Adipocyte (in vitro differentiated cells): ENCODE measurements around the gene INHBA.

Experiments
- DNase-seq: peaks from one replicate; pipeline ENCODE4 v3.0.0-alpha.2; 2015; ENCODE audit warnings: low read depth
- H3K27me3 ChIP-seq: replicated peaks from 2 replicates; pipeline ENCODE4 v1.7.0; 2013; ENCODE audit warnings: mild to moderate bottlenecking, low read length, moderate library complexity; ENCODE audit not compliant: control insufficient read depth, insufficient read depth
- H3K36me3 ChIP-seq: 2 replicates; pipeline ENCODE4 v1.7.0; 2013; ENCODE audit warnings: low read length, mild to moderate bottlenecking, moderate library complexity; ENCODE audit not compliant: control insufficient read depth, insufficient read depth, severe bottlenecking
- H3K4me1 ChIP-seq: 2 replicates; pipeline ENCODE4 v1.7.0; 2013; ENCODE audit warnings: mild to moderate bottlenecking, low read length, moderate library complexity; ENCODE audit not compliant: control insufficient read depth, insufficient read depth
- H3K4me3 ChIP-seq: 2 replicates; pipeline ENCODE4 v1.7.0; 2013; ENCODE audit warnings: mild to moderate bottlenecking, low read length, moderate library complexity
- H3K9ac ChIP-seq: 2 replicates; pipeline ENCODE4 v1.7.0; 2013; ENCODE audit warnings: mild to moderate bottlenecking, low read length, moderate library complexity
- H3K9me3 ChIP-seq: 2 replicates; pipeline ENCODE4 v1.7.0; 2013; ENCODE audit warnings: mild to moderate bottlenecking, low read length, moderate library complexity; ENCODE audit not compliant: control insufficient read depth

The INHBA gene

GRCh38 chr7:41682422-41682821 is 20.5 kb downstream of the INHBA start:
- H3K4me1 ChIP-seq, result no peaks in the 10 kb centered on the region
- no peaks in the 10 kb centered on the region for H3K36me3 ChIP-seq
- no peaks in the 10 kb centered on the region for H3K27me3 ChIP-seq
- H3K9ac ChIP-seq, result no peak overlapping the region
- no peak for DNase-seq
- H3K4me3 ChIP-seq, result no peak overlapping the region
- H3K9me3 ChIP-seq, result no peaks in the 10 kb centered on the region

- Histone ChIP-seq H3K27me3 (no peaks in the 10 kb centered on the region), H3K36me3 (no peaks in the 10 kb centered on the region), H3K4me3 (no peak overlapping the region), H3K4me1 (no peaks in the 10 kb centered on the region), H3K9ac (no peak overlapping the region), H3K9me3 (no peaks in the 10 kb centered on the region)
- DNase-seq, result peak; percentile 19
Measured at GRCh38 chr7:41679566-41679965, 23.3 kb downstream of the INHBA start.

DNA sequence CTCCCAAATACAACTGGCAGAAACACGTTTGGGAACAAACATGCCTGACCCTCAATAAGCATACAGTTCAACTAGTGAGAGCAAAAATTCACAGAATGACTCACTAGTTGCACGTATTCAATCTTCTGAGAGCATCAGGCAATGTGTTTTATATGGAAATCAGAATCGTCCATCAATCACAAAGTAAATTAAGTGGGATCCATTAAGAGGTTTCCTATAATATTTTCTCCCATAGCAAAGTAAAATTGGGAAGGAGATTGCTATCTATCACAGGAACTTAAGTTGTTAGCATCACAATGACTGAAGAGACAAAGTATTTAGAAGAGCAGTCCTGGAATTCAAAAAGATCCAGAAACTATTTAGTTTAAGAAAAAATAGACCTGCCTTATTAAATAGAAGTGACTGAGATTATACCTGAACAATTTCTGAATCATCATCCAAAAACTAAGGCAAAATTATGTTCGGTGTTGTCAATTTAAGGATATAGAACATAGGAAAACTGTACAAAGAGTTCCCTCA is 28.3 kb downstream of the INHBA start:
- H3K27me3 ChIP-seq, result no peaks in the 10 kb centered on the region
- H3K9me3 ChIP-seq, result no peaks in the 10 kb centered on the region
- H3K4me3 ChIP-seq, result no peak overlapping the region
- H3K36me3 ChIP-seq, result no peaks in the 10 kb centered on the region
- DNase-seq, result no peak
- no peak overlapping the region for H3K9ac ChIP-seq
- no peaks in the 10 kb centered on the region for H3K4me1 ChIP-seq

- H3K4me3 ChIP-seq, result no peak overlapping the region
- peaks cover 1% of the 10 kb centered on the region for H3K4me1 ChIP-seq
- H3K36me3 ChIP-seq, result no peaks in the 10 kb centered on the region
- no peak overlapping the region for H3K9ac ChIP-seq
- DNase-seq, result no peak
- H3K27me3 ChIP-seq, result no peaks in the 10 kb centered on the region
- H3K9me3 ChIP-seq, result no peaks in the 10 kb centered on the region
Measured at GRCh38 chr7:41661596-41661995, 41.3 kb downstream of the INHBA start.

DNA sequence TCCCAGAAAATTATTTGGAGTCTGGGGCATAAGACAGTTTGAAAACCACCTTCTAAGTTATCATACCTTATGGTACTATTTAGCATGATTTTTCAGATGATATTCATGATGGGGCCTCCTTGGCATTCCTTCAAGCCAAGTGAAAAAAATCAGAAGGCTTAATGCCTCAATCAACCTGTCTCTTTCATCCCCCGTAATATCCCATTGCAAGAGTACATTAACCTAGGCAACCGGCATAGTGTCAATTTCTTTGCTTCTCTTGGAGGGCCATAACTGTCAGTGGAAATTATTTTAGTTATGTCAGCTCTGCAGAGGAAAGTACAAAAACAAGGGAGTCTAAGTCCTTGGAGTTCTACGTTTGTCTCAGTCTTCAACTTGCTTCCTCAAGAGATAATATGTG is 43.4 kb downstream of the INHBA start:
- Histone ChIP-seq H3K36me3 (no peaks in the 10 kb centered on the region), H3K9ac (no peak overlapping the region)

GRCh38 chr7:41656366-41656765 is 46.5 kb downstream of the INHBA start:
- DNase-seq, result peak; percentile 85
- Histone ChIP-seq H3K36me3 (no peaks in the 10 kb centered on the region), H3K4me3 (no peak overlapping the region), H3K9me3 (no peaks in the 10 kb centered on the region), H3K4me1 (peaks cover 9% of the 10 kb centered on the region), H3K9ac (no peak overlapping the region), H3K27me3 (no peaks in the 10 kb centered on the region)

More for the DNA sequence above, 43.4 kb downstream of the INHBA start:
- DNase-seq, result no peak
- no peaks in the 10 kb centered on the region for H3K9me3 ChIP-seq
- no peaks in the 10 kb centered on the region for H3K27me3 ChIP-seq
- H3K4me3 ChIP-seq, result no peak overlapping the region
- H3K4me1 ChIP-seq, result peaks cover 9% of the 10 kb centered on the region

DNA sequence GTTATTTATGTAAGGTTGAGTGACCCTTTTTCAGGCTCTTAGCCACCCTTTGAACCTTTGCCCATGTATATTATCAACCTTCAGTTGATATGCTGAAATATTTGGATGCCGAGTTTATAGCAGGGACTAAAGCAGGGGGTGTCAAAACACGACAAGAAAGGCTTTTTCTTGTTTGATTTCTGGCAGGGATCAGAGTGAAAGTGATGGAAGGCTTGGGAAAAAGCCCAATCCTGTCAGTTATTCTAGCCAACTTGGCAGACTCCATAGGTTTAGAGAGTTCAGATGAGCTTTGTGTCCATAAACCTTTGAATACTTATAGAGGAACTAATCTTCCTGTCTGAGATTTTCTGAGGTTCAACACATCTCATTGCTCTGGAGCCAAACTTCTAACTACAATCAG is 47.5 kb downstream of the INHBA start:
- Histone ChIP-seq H3K4me3 (no peak overlapping the region), H3K27me3 (no peaks in the 10 kb centered on the region), H3K36me3 (no peaks in the 10 kb centered on the region), H3K9ac (no peak overlapping the region), H3K9me3 (no peaks in the 10 kb centered on the region), H3K4me1 (peaks cover 9% of the 10 kb centered on the region)
- DNase-seq, result peak; percentile 9

DNA sequence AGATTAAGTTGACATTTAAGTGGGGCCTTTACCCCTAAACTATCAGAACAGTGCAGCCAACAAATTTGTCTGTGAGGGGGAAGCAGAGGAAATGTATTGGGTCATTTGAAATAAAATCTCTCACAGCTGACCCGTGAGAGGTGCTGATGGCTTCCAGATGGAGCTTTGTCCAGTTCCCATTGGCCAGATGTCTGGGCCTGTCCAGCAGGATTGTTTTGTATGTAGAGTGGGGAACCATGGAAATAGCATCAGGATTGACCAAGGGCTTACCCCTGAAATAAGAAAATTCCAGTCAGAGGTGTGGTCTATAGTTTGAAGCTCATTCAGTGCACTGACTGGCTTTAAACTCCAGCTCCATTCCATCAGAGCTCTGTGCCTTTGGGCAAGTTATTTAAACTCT is 50.6 kb downstream of the INHBA start:
- no peaks in the 10 kb centered on the region for H3K36me3 ChIP-seq
- H3K27me3 ChIP-seq, result no peaks in the 10 kb centered on the region
- peak; percentile 88 for DNase-seq
- H3K4me1 ChIP-seq, result peaks cover 9% of the 10 kb centered on the region
- H3K9me3 ChIP-seq, result no peaks in the 10 kb centered on the region
- H3K4me3 ChIP-seq, result no peak overlapping the region
- no peak overlapping the region for H3K9ac ChIP-seq

DNA sequence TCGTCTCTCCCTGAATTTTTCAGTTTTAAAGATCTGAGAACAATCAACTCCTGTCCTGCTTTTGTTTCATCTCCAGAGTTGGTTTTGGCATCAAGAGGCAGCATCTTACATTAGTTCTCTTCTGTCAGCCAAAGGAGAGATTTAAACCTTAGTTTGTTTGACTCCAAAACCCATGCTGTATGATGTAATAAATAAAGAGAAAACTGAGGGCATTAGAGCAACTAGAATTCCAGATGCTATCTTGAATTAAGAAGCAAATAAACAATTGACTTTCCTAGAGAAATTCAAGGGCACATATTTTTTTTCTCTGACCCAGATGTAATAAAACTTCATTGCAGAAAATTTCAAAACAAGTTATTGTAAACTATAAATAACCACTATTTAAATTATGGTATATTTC is 54.4 kb downstream of the INHBA start:
- no peaks in the 10 kb centered on the region for H3K9me3 ChIP-seq
- peak; percentile 48 for DNase-seq
- H3K36me3 ChIP-seq, result no peaks in the 10 kb centered on the region
- H3K4me3 ChIP-seq, result no peak overlapping the region
- H3K27me3 ChIP-seq, result no peaks in the 10 kb centered on the region
- no peak overlapping the region for H3K9ac ChIP-seq
- no peaks in the 10 kb centered on the region for H3K4me1 ChIP-seq

GRCh38 chr7:41643616-41644015 is 59.3 kb downstream of the INHBA start:
- Histone ChIP-seq H3K9me3 (no peaks in the 10 kb centered on the region), H3K4me3 (no peak overlapping the region), H3K36me3 (no peaks in the 10 kb centered on the region), H3K4me1 (no peaks in the 10 kb centered on the region), H3K9ac (no peak overlapping the region), H3K27me3 (no peaks in the 10 kb centered on the region)
- DNase-seq, result no peak

GRCh38 chr7:41641665-41642014 is 61.2 kb downstream of the INHBA start:
- no peak for DNase-seq
- H3K4me1 ChIP-seq, result no peaks in the 10 kb centered on the region

DNA sequence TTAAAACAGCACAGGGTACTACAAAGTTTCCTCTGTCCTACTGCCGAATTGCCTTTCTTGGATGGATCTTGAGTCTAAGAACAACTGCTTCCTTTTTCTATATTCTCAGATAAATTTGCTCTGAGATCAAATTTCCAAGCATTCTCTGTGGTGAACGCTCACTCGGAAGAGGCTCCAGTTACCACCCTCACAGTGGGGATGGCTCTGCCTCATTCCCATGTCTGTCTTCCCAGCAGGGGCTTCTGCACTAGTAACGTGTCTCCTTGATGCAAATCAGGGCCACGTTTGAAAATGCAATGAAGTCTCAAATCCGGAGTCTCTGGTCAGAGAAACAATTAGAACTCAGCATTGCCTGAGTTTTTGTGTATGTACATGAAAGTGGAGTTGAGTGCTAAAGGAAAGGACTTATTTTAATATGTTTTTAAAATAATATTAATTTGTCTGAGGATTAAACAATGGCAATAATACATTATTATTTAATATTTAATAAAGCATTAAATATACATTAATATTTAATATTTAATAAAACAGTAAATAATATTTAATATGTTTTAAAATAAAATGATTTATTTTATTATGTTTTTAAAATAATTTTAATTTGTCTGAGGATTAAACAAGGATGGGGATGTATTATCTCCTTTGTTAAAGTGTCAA is 61.8 kb downstream of the INHBA start:
- Histone ChIP-seq H3K9ac (no peak overlapping the region), H3K4me1 (no peaks in the 10 kb centered on the region), H3K4me3 (no peak overlapping the region), H3K27me3 (no peaks in the 10 kb centered on the region), H3K9me3 (no peaks in the 10 kb centered on the region), H3K36me3 (no peaks in the 10 kb centered on the region)
- DNase-seq, result no peak

More at GRCh38 chr7:41641665-41642014, 61.2 kb downstream of the INHBA start:
- Histone ChIP-seq H3K9ac (no peak overlapping the region), H3K4me3 (no peak overlapping the region), H3K27me3 (no peaks in the 10 kb centered on the region), H3K9me3 (no peaks in the 10 kb centered on the region), H3K36me3 (no peaks in the 10 kb centered on the region)
